Measurements from ENCODE around the gene USP40. TPM values are rescaled to one million over a fixed set of nuclear protein-coding genes. Genes with fewer than 3 reads are reported as not detected.

Gene USP40
- total RNA-seq, 2 donors from 2014 or later, result 22.1 to 32.7 TPM

GRCh38 chr2:233476651-233477547 is 89.7 kb downstream of the USP40 start:
- Histone ChIP-seq H3K27me3 (no peaks in the 10 kb centered on the region), H3K4me3 (no peak overlapping the region), H3K9ac (ENCODE audit: low read depth in 2 of 2, low read length in 2 of 2) (no peak overlapping the region), H3K27ac (no peak overlapping the region), H3K9me3 (no peaks in the 10 kb centered on the region), H3K36me3 (no peaks in the 10 kb centered on the region), H3K4me1 (no peaks in the 10 kb centered on the region)
- intact Hi-C loops (cut with DNase I), result no loop called here
- no peak for TF ChIP-seq CTCF (IDR thresholded peaks at IDR 0.05)
- DNase-seq, result no peak

GRCh38 chr2:233476063-233476410 is 90.5 kb downstream of the USP40 start:
- Histone ChIP-seq H3K4me1 (no peaks in the 10 kb centered on the region), H3K27me3 (no peaks in the 10 kb centered on the region), H3K9ac (ENCODE audit: low read depth in 2 of 2, low read length in 2 of 2) (no peak overlapping the region), H3K9me3 (no peaks in the 10 kb centered on the region), H3K27ac (no peak overlapping the region), H3K36me3 (no peaks in the 10 kb centered on the region), H3K4me3 (no peak overlapping the region)
- intact Hi-C loops (cut with DNase I), result no loop called here
- DNase-seq, result peak; percentile 6
- no peak for TF ChIP-seq CTCF (IDR thresholded peaks at IDR 0.05)

GRCh38 chr2:233474308-233475160 is 92.0 kb downstream of the USP40 start:
- H3K27ac ChIP-seq, result peak overlapping the region; percentile 7
- H3K9me3 ChIP-seq, result no peaks in the 10 kb centered on the region
- no peaks in the 10 kb centered on the region for H3K36me3 ChIP-seq
- TF ChIP-seq CTCF (IDR thresholded peaks at IDR 0.05), result no peak
- H3K4me1 ChIP-seq, result no peaks in the 10 kb centered on the region
- DNase-seq, result peak; percentile 14
- H3K9ac ChIP-seq (ENCODE audit: low read depth in 2 of 2, low read length in 2 of 2), result no peak overlapping the region
- H3K27me3 ChIP-seq, result no peaks in the 10 kb centered on the region
- no peak overlapping the region for H3K4me3 ChIP-seq
- intact Hi-C loops (cut with DNase I), result no loop called here

GRCh38 chr2:233473878-233474277 is 92.7 kb downstream of the USP40 start:
- H3K9me3 ChIP-seq, result no peaks in the 10 kb centered on the region
- H3K36me3 ChIP-seq, result no peaks in the 10 kb centered on the region
- intact Hi-C loops (cut with DNase I), result no loop called here
- no peaks in the 10 kb centered on the region for H3K27me3 ChIP-seq
- H3K4me1 ChIP-seq, result no peaks in the 10 kb centered on the region
- H3K9ac ChIP-seq (ENCODE audit: low read depth in 2 of 2, low read length in 2 of 2), result no peak overlapping the region
- no peak overlapping the region for H3K4me3 ChIP-seq
- TF ChIP-seq CTCF (IDR thresholded peaks at IDR 0.05), result no peak
- H3K27ac ChIP-seq, result no peak overlapping the region
- DNase-seq, result peak; percentile 9

GRCh38 chr2:233473386-233473791 is 93.2 kb downstream of the USP40 start:
- DNase-seq, result peak; percentile 6
- H3K9me3 ChIP-seq, result no peaks in the 10 kb centered on the region
- no peak overlapping the region for H3K9ac ChIP-seq (ENCODE audit: low read depth in 2 of 2, low read length in 2 of 2)
- no peaks in the 10 kb centered on the region for H3K36me3 ChIP-seq
- H3K4me3 ChIP-seq, result no peak overlapping the region
- no peak overlapping the region for H3K27ac ChIP-seq
- no peaks in the 10 kb centered on the region for H3K4me1 ChIP-seq
- no peaks in the 10 kb centered on the region for H3K27me3 ChIP-seq
- intact Hi-C loops (cut with DNase I), result no loop called here
- TF ChIP-seq CTCF (IDR thresholded peaks at IDR 0.05), result no peak
